GM12878 (cell line): Measurements from ENCODE around the gene SCIN. TPM values are rescaled to one million over a fixed set of nuclear protein-coding genes. Genes with fewer than 3 reads are reported as not detected.

ENCODE experiments used
- ATAC-seq: fragments of 200-7000 bp; cut with Tn5 transposase; 3 replicates; pipeline ENCODE4 v1.9.1; 2020; ENCODE audit warnings: mild to moderate bottlenecking, moderate library complexity
- BruUV-seq: library from RNA; stranded (reverse); fragments of 400-500 nt; replicated peaks from 2 replicates; lab custom pipeline; 2021; lab: Mats Ljungman, UMichigan
- CTCF ChIA-PET: fragments of 300-600 bp; sonication (Branson Sonifier 250); formaldehyde crosslinking; extraction: SDS; loops from one replicate; lab custom pipeline; 2021; ENCODE audit warnings: inconsistent platforms; lab: Yijun Ruan, JAX
- POLR2A ChIA-PET: fragments of 350-600 bp; formaldehyde crosslinking; extraction: SDS; loops from one replicate; lab custom pipeline; 2021; ENCODE audit warnings: inconsistent platforms; lab: Charles Lee
- RAD21 ChIA-PET: fragments of 300-600 bp; sonication (Branson Sonifier 250); formaldehyde crosslinking; loops from one replicate; lab custom pipeline; 2023; ENCODE audit warnings: antibody characterized with exemption; ENCODE audit not compliant: unreplicated experiment; lab: Charles Lee
- SMC1A ChIA-PET: fragments of 300-600 bp; sonication (Branson Sonifier 250); formaldehyde crosslinking; loops from one replicate; lab custom pipeline; 2023; ENCODE audit not compliant: unreplicated experiment, uncharacterized antibody; lab: Charles Lee
- DNase-seq: peaks from one replicate; pipeline ENCODE4 v3.0.0-alpha.2; 2011; ENCODE audit warnings: low read depth, low spot score
- FAIRE-seq: peaks from 3 replicates; lab custom pipeline; 2011; peaks lifted over from hg19 to GRCh38; lab: Jason Lieb, UNC
- H2AFZ ChIP-seq: 2 replicates; pipeline ENCODE4 v1.6.0; 2011; ENCODE audit warnings: low read depth, low read length, control low read depth; ENCODE audit not compliant: control insufficient read depth
- H3K27ac ChIP-seq: 2 replicates; pipeline ENCODE4 v1.5.1; 2011; ENCODE audit warnings: control low read depth; ENCODE audit not compliant: control insufficient read depth, insufficient read depth
- H3K27me3 ChIP-seq, 2 experiments: replicated peaks in 1 of 2; 2 replicates each; pipeline versions ENCODE4 v1.6.0 to v1.6.1; 2011; ENCODE audit warnings: low read length in 1 of 2; ENCODE audit not compliant: control insufficient read depth in 2 of 2, insufficient read depth in 2 of 2
- H3K36me3 ChIP-seq, 2 experiments: 2 replicates each; pipeline ENCODE4 v1.5.1; 2011; ENCODE audit warnings: low read length in 1 of 2; ENCODE audit not compliant: control insufficient read depth in 2 of 2, insufficient read depth in 2 of 2
- H3K4me1 ChIP-seq: 2 replicates; pipeline ENCODE4 v1.6.1; 2011; ENCODE audit warnings: mild to moderate bottlenecking, low read length, moderate library complexity, mixed read lengths; ENCODE audit not compliant: control insufficient read depth, insufficient read depth
- H3K4me2 ChIP-seq: 2 replicates; pipeline ENCODE4 v1.6.0; 2011; ENCODE audit warnings: control low read depth; ENCODE audit not compliant: control insufficient read depth, insufficient read depth
- H3K4me3 ChIP-seq: fragments of 200-600 bp; sonication (generic); 2 replicates; pipeline ENCODE4 v1.5.1; 2016
- H3K79me2 ChIP-seq: 2 replicates; pipeline ENCODE4 v1.6.0; 2011; ENCODE audit warnings: low read length; ENCODE audit not compliant: control insufficient read depth, insufficient read depth
- H3K9ac ChIP-seq: 2 replicates; pipeline ENCODE4 v1.8.0; 2011; ENCODE audit warnings: low read length, control low read depth, mixed read lengths; ENCODE audit not compliant: control insufficient read depth, insufficient read depth
- H3K9me3 ChIP-seq: replicated peaks from 3 replicates; pipeline ENCODE4 v1.5.1; 2011; ENCODE audit warnings: mild to moderate bottlenecking, low read length; ENCODE audit not compliant: control insufficient read depth, insufficient read depth
- H4K20me1 ChIP-seq: 2 replicates; pipeline ENCODE4 v1.6.0; 2011; ENCODE audit not compliant: control insufficient read depth, insufficient read depth
- ATF2 ChIP-seq: IDR thresholded peaks from 2 replicates; pipeline ENCODE4 v1.6.1; 2012; ENCODE audit warnings: low read length, inconsistent platforms
- BMI1 ChIP-seq: fragments of 450-650 bp; IDR thresholded peaks from 2 replicates; pipeline ENCODE4 v1.6.1; 2016; ENCODE audit warnings: mild to moderate bottlenecking, moderate library complexity, borderline replicate concordance
- BRCA1 ChIP-seq: IDR thresholded peaks from 2 replicates; pipeline ENCODE4 v1.6.1; 2011; ENCODE audit warnings: low read depth, low read length, improper control_type of control experiment
- CBFB ChIP-seq: IDR thresholded peaks from 2 replicates; pipeline ENCODE4 v1.6.1; 2016; ENCODE audit warnings: antibody characterized with exemption, low read depth
- CBX3 ChIP-seq: fragments of 200-600 bp; sonication (generic); IDR thresholded peaks from 2 replicates; pipeline ENCODE4 v1.6.1; 2016; ENCODE audit warnings: low read depth, borderline replicate concordance
- DPF2 ChIP-seq: fragments of 450-650 bp; IDR thresholded peaks from 2 replicates; pipeline ENCODE4 v1.6.1; 2017; ENCODE audit warnings: mild to moderate bottlenecking
- HDAC2 ChIP-seq: fragments of 200-600 bp; sonication (generic); IDR thresholded peaks from 2 replicates; pipeline ENCODE4 v1.6.1; 2017
- POU2F2 ChIP-seq: IDR thresholded peaks from 3 replicates; pipeline ENCODE4 v1.6.1; 2011; ENCODE audit warnings: low read depth, mild to moderate bottlenecking, low read length, borderline replicate concordance
- RELB ChIP-seq: fragments of 450-650 bp; IDR thresholded peaks from 2 replicates; pipeline ENCODE4 v1.6.1; 2017; ENCODE audit warnings: low read depth, mild to moderate bottlenecking, moderate library complexity
- SIN3A ChIP-seq: IDR thresholded peaks from 2 replicates; pipeline ENCODE4 v1.6.1; 2012; ENCODE audit warnings: low read depth, low read length, improper control_type of control experiment
- SPI1 ChIP-seq: IDR thresholded peaks from 2 replicates; pipeline ENCODE4 v1.6.1; 2011; ENCODE audit warnings: low read depth, mild to moderate bottlenecking, low read length, moderate library complexity, borderline replicate concordance; ENCODE audit not compliant: insufficient read depth
- SREBF2 ChIP-seq: IDR thresholded peaks from 2 replicates; pipeline ENCODE4 v1.6.1; 2012; ENCODE audit warnings: mild to moderate bottlenecking, low read length
- ZNF24 ChIP-seq: fragments of 450-650 bp; IDR thresholded peaks from 2 replicates; pipeline ENCODE4 v1.6.1; 2017; ENCODE audit warnings: antibody characterized with exemption, mild to moderate bottlenecking
- ZNF622 ChIP-seq: fragments of 450-650 bp; IDR thresholded peaks from 2 replicates; pipeline ENCODE4 v1.6.1; 2017; ENCODE audit warnings: mild to moderate bottlenecking, inconsistent platforms
- WGBS: methylation state at CpG from one replicate; pipeline ENCODE4 v1.1.6; 2016; ENCODE audit warnings: low lambda C conversion rate; ENCODE audit not compliant: insufficient replicate concordance, insufficient coverage; ENCODE audit errors: missing lambda C conversion rate; 5-methylcytosine and 5-hydroxymethylcytosine counted together
- in situ Hi-C: fragments of 300-500 bp; cut with MboI; formaldehyde crosslinking; loops from 9 replicates; pipeline ENCODE4 v1.14.3; 2018; ENCODE audit warnings: mixed read lengths
- intact Hi-C: fragments of 100-400 bp; cut with micrococcal nuclease; formaldehyde crosslinking; loops from one replicate; pipeline ENCODE4 v1.14.2; 2022; ENCODE audit not compliant: unreplicated experiment
- polyA plus RNA-seq, 11 experiments: library from polyadenylated mRNA; depleted of rRNA in 4 of 11; unstranded in 6 of 11; stranded (reverse) in 5 of 11; fragments of >200 nt; fragmentation: Nextera tagmentation in 4 of 11; fragmentation: Illumina TruSeq in 1 of 11; extraction: Ambion mirVana in 4 of 11; extraction: Trizol in 1 of 11; gene quantifications; 1 replicate in 1 of 11; 2 replicates in 10 of 11; pipeline versions ENCODE4 v1.2.1 to v1.2.3, GENCODE V29; 2011 to 2016; ENCODE audit warnings: inconsistent platforms in 2 of 11, missing spikeins in 2 of 11, low read depth in 1 of 11
- total RNA-seq, 4 experiments: library from RNA; depleted of rRNA in 3 of 4; stranded (reverse); fragments of >200 nt in 3 of 4; fragmentation: Illumina TruSeq in 1 of 4; extraction: Trizol in 1 of 4; gene quantifications; 2 replicates each; pipeline versions ENCODE4 v1.2.1 to v1.2.3, GENCODE V29; 2013 to 2021

The SCIN gene
- total and polyA plus RNA-seq, 10 of the 15 experiments (the other 5 are each of a cell fraction or from before 2014, with no cell fraction given), result 0.23 to 2.1 (median 1.0) TPM

- DNase-seq (no peak), ATAC-seq (no peak), FAIRE-seq (no peak)
- in situ Hi-C loops, result no loop called here
- Histone ChIP-seq H3K9me3 (no peaks in the 10 kb centered on the region; the same call in 2 of the 3 replicates), H4K20me1 (no peaks in the 10 kb centered on the region), H3K4me2 (no peak overlapping the region), H3K4me3 (no peak overlapping the region), H2AFZ (no peak overlapping the region), H3K27me3 (no peaks in the 10 kb centered on the region), H3K27ac (no peak overlapping the region), H3K4me1 (no peaks in the 10 kb centered on the region), H3K79me2 (no peaks in the 10 kb centered on the region), H3K36me3 (no peaks in the 10 kb centered on the region), H3K9ac (no peak overlapping the region)
- TF ChIP-seq CBX3 (no peak), ZNF24 (no peak), DPF2 (no peak), POU2F2 (no peak), ATF2 (no peak), RELB (no peak), BMI1 (no peak), BRCA1 (no peak), SIN3A (no peak), SPI1 (no peak), ZNF622 (no peak), CBFB (no peak), HDAC2 (no peak), SREBF2 (no peak)
- WGBS, result 50% methylated on average over 2 of the region's 2 CpGs
- ChIA-PET RAD21 (no interaction called here), POLR2A (interaction anchor here (0.7 kb wide), 1 partner anchor 90 kb away, joined by 3 read pairs; no protein-coding TSS in a partner anchor), CTCF (no interaction called here), SMC1A (interaction anchor here (1.0 kb wide), 1 partner anchor 9 kb away, joined by 3 read pairs; no protein-coding TSS in a partner anchor)
- BruUV-seq, result no TSS peak
- intact Hi-C loops, result no loop called here
These were observed 36.5 kb upstream of the SCIN start for GRCh38 chr7:12534046-12534445.
